DND-41 (cell line): ENCODE measurements around the gene RFLNA.

Experiments used
- EZH2 ChIP-seq: IDR thresholded peaks from 3 replicates; pipeline ENCODE4 v1.6.1; 2012; ENCODE audit warnings: borderline replicate concordance, low read depth, mild to moderate bottlenecking, moderate library complexity, low read length, inconsistent platforms; ENCODE audit not compliant: severe bottlenecking
- TF ChIP-seq, protein P1 (sequence below): IDR thresholded peaks from 2 replicates; pipeline ENCODE4 v1.5.1; 2012; ENCODE audit warnings: borderline replicate concordance, low read length, moderate library complexity, mild to moderate bottlenecking; ENCODE audit not compliant: poor library complexity, severe bottlenecking; ENCODE audit errors: extremely low read depth

DNA sequence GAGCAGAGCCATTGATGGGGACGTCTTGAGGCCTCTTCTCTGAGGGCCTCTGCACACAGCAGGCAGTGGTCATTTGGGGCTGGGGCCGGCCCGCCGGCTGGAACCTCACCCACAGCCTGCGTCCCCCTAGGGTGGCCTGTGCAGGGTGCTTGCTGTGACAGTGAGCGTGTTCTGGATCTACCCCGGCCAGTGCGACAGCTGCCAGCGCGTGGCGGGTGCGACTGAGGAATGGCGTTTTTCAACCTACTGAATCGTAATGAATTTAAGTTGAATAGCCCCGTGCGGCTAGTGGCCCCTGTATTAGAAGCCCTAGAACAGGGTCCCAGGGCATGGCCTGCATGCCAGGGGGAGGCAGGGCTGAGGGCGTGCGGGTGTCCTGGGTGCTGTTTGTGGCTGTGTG lies 13.8 kb downstream of the RFLNA start:
- TF ChIP-seq, protein P1, sequence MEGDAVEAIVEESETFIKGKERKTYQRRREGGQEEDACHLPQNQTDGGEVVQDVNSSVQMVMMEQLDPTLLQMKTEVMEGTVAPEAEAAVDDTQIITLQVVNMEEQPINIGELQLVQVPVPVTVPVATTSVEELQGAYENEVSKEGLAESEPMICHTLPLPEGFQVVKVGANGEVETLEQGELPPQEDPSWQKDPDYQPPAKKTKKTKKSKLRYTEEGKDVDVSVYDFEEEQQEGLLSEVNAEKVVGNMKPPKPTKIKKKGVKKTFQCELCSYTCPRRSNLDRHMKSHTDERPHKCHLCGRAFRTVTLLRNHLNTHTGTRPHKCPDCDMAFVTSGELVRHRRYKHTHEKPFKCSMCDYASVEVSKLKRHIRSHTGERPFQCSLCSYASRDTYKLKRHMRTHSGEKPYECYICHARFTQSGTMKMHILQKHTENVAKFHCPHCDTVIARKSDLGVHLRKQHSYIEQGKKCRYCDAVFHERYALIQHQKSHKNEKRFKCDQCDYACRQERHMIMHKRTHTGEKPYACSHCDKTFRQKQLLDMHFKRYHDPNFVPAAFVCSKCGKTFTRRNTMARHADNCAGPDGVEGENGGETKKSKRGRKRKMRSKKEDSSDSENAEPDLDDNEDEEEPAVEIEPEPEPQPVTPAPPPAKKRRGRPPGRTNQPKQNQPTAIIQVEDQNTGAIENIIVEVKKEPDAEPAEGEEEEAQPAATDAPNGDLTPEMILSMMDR, result no peak
- TF ChIP-seq EZH2, result no peak
